Chondrocyte (in vitro differentiated cells): ENCODE measurements around the gene SIRT4. TPM values are rescaled to one million over a fixed set of nuclear protein-coding genes. Genes with fewer than 3 reads are reported as not detected.

Experiments used
- DNase-seq: peaks from one replicate; pipeline ENCODE4 v3.0.0; 2021; ENCODE audit warnings: mixed read lengths, low spot score
- H3K27ac Mint-ChIP-seq: one replicate; pipeline ENCODE4 v1.8.0; 2021; ENCODE audit warnings: mild to moderate bottlenecking, moderate library complexity, mixed read lengths; ENCODE audit not compliant: unreplicated experiment
- H3K27me3 Mint-ChIP-seq: 2 replicates; pipeline ENCODE4 v1.8.0; 2021; ENCODE audit warnings: low read depth, mixed read lengths
- H3K36me3 Mint-ChIP-seq: 2 replicates; pipeline ENCODE4 v1.8.0; 2021; ENCODE audit warnings: low read depth, mixed read lengths
- H3K4me1 Mint-ChIP-seq: 2 replicates; pipeline ENCODE4 v1.8.0; 2021; ENCODE audit warnings: low read depth, mild to moderate bottlenecking, mixed read lengths
- H3K4me3 Mint-ChIP-seq: one replicate; pipeline ENCODE4 v1.8.0; 2021; ENCODE audit warnings: mild to moderate bottlenecking, moderate library complexity, mixed read lengths; ENCODE audit not compliant: unreplicated experiment
- H3K9me3 Mint-ChIP-seq: 2 replicates; pipeline ENCODE4 v1.8.0; 2021; ENCODE audit warnings: low read depth, mixed read lengths
- CTCF ChIP-seq: fragments of 200-600 bp; sonication (generic); IDR thresholded peaks from 2 replicates; pipeline ENCODE4 v1.5.0; 2021; ENCODE audit warnings: antibody characterized with exemption, mild to moderate bottlenecking, moderate library complexity
- total RNA-seq: library from RNA; stranded (reverse); gene quantifications from 3 replicates; pipeline ENCODE4 v1.2.1, GENCODE V29; 2021

SIRT4 gene
- total RNA-seq, 1 donor from 2014 or later, result 2.4 TPM

GRCh38 chr12:120263748-120264085 lies 38.4 kb upstream of the SIRT4 start:
- no peak for DNase-seq
- Mint-ChIP-seq H3K27ac (peak overlapping the region; percentile 95), H3K27me3 (no peaks in the 10 kb centered on the region), H3K36me3 (no peaks in the 10 kb centered on the region), H3K4me3 (peak overlapping the region; percentile 93), H3K9me3 (no peaks in the 10 kb centered on the region), H3K4me1 (peaks cover 59% of the 10 kb centered on the region)
- TF ChIP-seq CTCF, result no peak

DNA sequence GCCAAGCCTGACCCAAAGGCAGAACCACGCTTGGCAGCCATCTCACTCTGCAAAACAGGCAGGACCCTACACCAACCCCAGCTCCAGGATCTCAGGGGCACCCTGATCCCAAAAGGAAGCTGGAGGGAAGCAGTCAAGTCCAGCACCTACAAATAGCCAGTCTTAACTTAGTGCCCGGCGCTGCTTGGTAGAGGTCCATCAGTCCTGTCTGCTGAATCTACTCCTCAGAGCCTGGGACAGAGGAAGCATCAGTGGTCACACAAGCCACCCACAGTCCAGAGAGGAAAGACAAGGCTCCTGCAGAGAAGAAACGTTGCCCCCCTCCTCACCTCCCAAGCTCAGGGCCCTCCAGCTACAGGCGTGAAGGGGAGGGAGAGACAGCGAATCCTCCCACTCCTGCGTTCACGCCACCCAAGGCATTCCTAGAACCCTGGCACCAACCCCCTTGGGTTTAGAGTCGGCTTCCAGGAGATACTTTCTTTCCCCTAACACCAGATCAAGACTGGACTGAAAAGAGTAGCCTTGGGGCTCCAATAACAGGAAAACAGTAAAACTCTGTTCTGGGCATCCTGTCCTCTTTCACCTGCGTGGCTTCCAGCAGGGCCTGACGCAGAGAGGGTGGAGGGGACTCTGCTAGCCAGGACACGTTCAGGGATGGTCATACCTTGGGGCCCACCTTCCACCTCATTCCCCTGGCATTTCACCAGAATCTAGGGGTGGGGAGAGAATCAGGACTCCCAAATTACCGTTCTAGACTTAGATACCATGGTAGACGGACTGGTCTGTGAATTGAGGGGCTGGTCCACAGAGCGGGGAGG lies 37.8 kb upstream of the SIRT4 start:
- TF ChIP-seq CTCF, result no peak
- Mint-ChIP-seq H3K36me3 (no peaks in the 10 kb centered on the region), H3K9me3 (no peaks in the 10 kb centered on the region), H3K27ac (peak overlapping the region; percentile 95), H3K27me3 (no peaks in the 10 kb centered on the region), H3K4me3 (peak overlapping the region; percentile 93), H3K4me1 (peaks cover 57% of the 10 kb centered on the region)
- DNase-seq, result no peak

DNA sequence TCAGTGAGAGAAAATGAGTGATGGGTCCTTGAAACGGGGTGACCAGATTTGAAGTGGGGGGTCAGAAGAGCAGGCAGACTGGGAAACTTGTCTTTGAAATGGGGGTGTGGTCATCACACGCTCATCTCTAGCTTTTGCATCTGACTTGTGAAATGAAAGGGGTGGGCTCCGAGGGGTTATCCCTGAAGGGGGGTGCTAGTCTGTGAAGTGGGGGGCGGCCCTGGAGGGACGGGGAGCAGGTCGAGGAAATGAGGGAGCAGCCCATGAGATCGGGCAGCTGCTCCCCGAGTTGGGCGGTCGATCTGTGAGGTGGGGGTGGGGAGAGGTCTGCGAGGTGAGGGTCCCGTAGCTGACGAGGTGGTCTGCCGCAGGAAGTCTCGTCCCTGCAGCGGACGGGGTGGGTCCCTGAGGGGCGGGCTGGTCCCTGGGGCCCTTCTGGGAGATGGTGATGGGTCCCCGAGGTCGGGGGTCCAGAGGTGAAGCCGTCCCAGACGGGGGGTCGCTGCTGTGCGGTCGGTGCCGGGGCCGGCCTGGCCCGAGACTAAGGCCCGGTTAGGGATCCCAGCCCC lies 37.1 kb upstream of the SIRT4 start:
- peak overlapping the region; percentile 95 for H3K27ac Mint-ChIP-seq
- no peaks in the 10 kb centered on the region for H3K9me3 Mint-ChIP-seq
- no peak for TF ChIP-seq CTCF
- peak overlapping the region; percentile 93 for H3K4me3 Mint-ChIP-seq
- H3K27me3 Mint-ChIP-seq, result no peaks in the 10 kb centered on the region
- H3K36me3 Mint-ChIP-seq, result no peaks in the 10 kb centered on the region
- no peak for DNase-seq
- H3K4me1 Mint-ChIP-seq, result peaks cover 50% of the 10 kb centered on the region

- Mint-ChIP-seq H3K27me3 (no peaks in the 10 kb centered on the region), H3K27ac (peak within 1 kb of the TSS; percentile 95), H3K4me1 (peaks cover 44% of the 10 kb centered on the region), H3K36me3 (no peaks in the 10 kb centered on the region), H3K4me3 (peak within 1 kb of the TSS; percentile 93), H3K9me3 (no peaks in the 10 kb centered on the region)
- TF ChIP-seq CTCF, result peak; percentile 85
- peak; percentile 85 for DNase-seq
These were observed 36.5 kb upstream of the SIRT4 start, which contains the start of gene PXN for GRCh38 chr12:120265473-120266179. PXN (minus strand) TSS chr12:120265730; CDS start chr12:120265629, 101 bp downstream.

DNA sequence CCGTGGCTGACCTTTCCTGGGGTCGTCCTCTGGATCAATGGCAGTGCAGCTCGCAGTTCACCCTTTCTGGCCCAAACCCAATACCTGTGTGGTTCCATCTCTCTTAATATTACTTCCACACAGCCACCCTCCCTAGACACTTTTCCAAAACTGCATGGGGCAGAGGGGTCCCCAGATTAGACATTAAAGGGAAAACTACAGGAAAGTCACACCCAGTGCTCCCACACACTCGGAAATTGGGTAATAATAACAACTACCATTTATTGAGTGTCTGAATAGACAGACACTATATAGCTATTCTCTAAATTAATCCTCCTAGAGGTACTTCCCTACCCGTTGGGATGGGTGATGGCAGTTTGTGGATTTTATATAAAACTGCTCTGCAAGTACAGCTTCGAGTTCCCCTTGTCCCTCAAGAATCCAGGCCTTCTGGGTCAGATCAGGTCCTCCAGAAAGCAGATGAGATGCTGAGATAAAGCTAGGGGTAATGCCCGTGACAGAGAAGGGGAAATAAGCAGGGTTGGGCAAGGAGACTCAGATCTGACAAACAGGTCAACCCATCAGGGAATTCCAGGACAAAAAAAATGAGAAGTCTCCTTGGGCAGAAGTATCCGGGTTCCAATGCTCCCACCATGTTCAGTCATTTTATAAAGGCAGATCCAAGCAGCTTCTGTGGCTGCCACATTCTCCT lies 35.8 kb upstream of the SIRT4 start:
- no peaks in the 10 kb centered on the region for H3K27me3 Mint-ChIP-seq
- DNase-seq, result no peak
- peak overlapping the region; percentile 13 for H3K27ac Mint-ChIP-seq
- H3K4me1 Mint-ChIP-seq, result peaks cover 40% of the 10 kb centered on the region
- H3K4me3 Mint-ChIP-seq, result peak overlapping the region; percentile 59
- H3K9me3 Mint-ChIP-seq, result no peaks in the 10 kb centered on the region
- no peaks in the 10 kb centered on the region for H3K36me3 Mint-ChIP-seq
- TF ChIP-seq CTCF, result no peak
